Body of pancreas (tissue), 4 donors: ENCODE data around the gene GRSF1. TPM values are rescaled to one million over a fixed set of nuclear protein-coding genes. Genes with fewer than 3 reads are reported as not detected.
"Not testable (repeated sequence)": the region's sequence is repeated elsewhere in the genome, so short reads cannot be mapped to it uniquely, and the experiment has no call there.

Experiments
- ATAC-seq: fragments of 150-250 bp; one replicate; pipeline ENCODE4 v1.9.1; 2016
- DNase-seq, 4 donors: peaks; one replicate each; pipeline ENCODE4 v3.0.0-alpha.2; 2019
- H3K27ac ChIP-seq, 4 donors: fragments of 200-600 bp; sonication (generic); 1 replicate in 3 of 4; 2 replicates in 1 of 4; pipeline versions ENCODE4 v1.5.1 to v1.6.1; 2016 to 2019; ENCODE audit warnings: mild to moderate bottlenecking in 1 of 4, mixed read lengths in 1 of 4, moderate library complexity in 1 of 4
- H3K27me3 ChIP-seq, 2 donors: fragments of 200-600 bp; sonication (generic); one replicate each; pipeline ENCODE4 v1.6.0; 2016; ENCODE audit warnings: mild to moderate bottlenecking in 1 of 2
- H3K36me3 ChIP-seq, 2 donors: fragments of 200-600 bp; sonication (generic); replicated peaks in 1 of 2; 2 replicates each; pipeline ENCODE4 v1.5.1; 2016; ENCODE audit warnings: low read depth in 2 of 2; ENCODE audit not compliant: insufficient read depth in 1 of 2
- H3K4me1 ChIP-seq: fragments of 200-600 bp; sonication (generic); one replicate; pipeline ENCODE4 v1.6.0; 2016
- H3K4me3 ChIP-seq, 2 donors: fragments of 200-600 bp; sonication (generic); 1 replicate in 1 of 2; 2 replicates in 1 of 2; pipeline ENCODE4 v1.5.1; 2016 to 2019
- H3K9me3 ChIP-seq, 3 donors: fragments of 200-600 bp; sonication (generic); 1 replicate in 2 of 3; 2 replicates in 1 of 3; pipeline ENCODE4 v1.5.1; 2016
- POLR2A ChIP-seq, 3 donors: fragments of 450-650 bp; IDR thresholded peaks; one replicate each; pipeline ENCODE4 v1.6.1; 2016; ENCODE audit warnings: antibody characterized with exemption in 3 of 3, mild to moderate bottlenecking in 2 of 3
- WGBS, 2 donors: methylation state at CpG; one replicate each; pipeline ENCODE4 v1.1.5; 2017; 5-methylcytosine and 5-hydroxymethylcytosine counted together
- intact Hi-C: fragments of 100-400 bp; cut with DNase I; formaldehyde crosslinking; loops from one replicate; pipeline ENCODE4 v1.15.1; 2023
- small RNA-seq: library from RNA; depleted of rRNA; stranded (forward); fragments of <200 nt; gene quantifications from one replicate; pipeline ENCODE3, GENCODE V24; 2016
- total RNA-seq, 2 donors: library from RNA; depleted of rRNA; stranded (reverse); fragments of >200 nt; gene quantifications; one replicate each; pipeline ENCODE4 v1.1.0, GENCODE V29; 2016
- TF ChIP-seq, protein P1 (sequence below), 7 experiments: fragments of 450-650 bp in 4 of 7; fragments of 200-600 bp in 3 of 7; sonication (generic) in 3 of 7; IDR thresholded peaks; one replicate each; pipeline ENCODE4 v1.5.1; 2016 to 2019; ENCODE audit warnings: antibody characterized with exemption in 7 of 7

GRSF1 gene
- total RNA-seq, 2 donors from 2014 or later, result 33.0 to 38.7 TPM

DNA sequence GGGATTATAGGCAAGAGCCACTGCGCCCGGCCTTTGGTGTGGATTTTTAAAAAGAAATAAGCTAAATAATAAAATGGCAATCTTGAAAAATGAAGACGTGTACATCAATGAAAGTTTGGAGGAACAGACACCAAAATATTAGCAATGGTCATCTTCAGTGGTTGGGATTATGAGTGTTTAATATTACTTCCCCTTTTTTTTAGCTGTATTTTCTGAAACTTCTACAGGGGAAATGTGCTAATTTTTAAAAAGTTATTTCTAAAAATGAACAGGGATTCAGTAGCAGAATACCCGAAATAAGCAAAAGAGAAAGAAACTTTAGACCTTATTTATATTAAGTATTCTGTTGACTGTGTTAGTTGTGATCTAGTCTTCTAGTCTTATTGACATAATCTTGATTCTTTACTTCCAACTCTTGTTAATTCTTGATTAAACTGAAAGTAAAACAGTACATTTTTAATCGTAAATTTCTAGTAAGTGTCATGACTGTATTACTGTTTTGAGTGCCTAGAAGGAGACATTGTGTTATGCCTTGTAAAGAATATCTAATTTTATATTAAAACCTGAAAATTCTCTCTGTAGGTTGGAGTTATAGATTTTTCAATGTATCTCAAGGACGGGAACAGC lies 66.6 kb downstream of the GRSF1 start:
- intact Hi-C loops, result no loop called here
- H3K4me1 ChIP-seq, result no peaks in the 10 kb centered on the region
- DNase-seq, result no peak
- 81 to 89% methylated on average over 6 of the region's 6 CpGs for WGBS, 2 donors
- H3K36me3 ChIP-seq, result peaks cover 0 to 4% of the 10 kb centered on the region in 2 donors
- no peaks in the 10 kb centered on the region for H3K27me3 ChIP-seq
- no peak for ATAC-seq
- TF ChIP-seq, protein P1, sequence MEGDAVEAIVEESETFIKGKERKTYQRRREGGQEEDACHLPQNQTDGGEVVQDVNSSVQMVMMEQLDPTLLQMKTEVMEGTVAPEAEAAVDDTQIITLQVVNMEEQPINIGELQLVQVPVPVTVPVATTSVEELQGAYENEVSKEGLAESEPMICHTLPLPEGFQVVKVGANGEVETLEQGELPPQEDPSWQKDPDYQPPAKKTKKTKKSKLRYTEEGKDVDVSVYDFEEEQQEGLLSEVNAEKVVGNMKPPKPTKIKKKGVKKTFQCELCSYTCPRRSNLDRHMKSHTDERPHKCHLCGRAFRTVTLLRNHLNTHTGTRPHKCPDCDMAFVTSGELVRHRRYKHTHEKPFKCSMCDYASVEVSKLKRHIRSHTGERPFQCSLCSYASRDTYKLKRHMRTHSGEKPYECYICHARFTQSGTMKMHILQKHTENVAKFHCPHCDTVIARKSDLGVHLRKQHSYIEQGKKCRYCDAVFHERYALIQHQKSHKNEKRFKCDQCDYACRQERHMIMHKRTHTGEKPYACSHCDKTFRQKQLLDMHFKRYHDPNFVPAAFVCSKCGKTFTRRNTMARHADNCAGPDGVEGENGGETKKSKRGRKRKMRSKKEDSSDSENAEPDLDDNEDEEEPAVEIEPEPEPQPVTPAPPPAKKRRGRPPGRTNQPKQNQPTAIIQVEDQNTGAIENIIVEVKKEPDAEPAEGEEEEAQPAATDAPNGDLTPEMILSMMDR (IDR thresholded peaks at IDR 0.05), result no peak
- no peak overlapping the region for H3K27ac ChIP-seq
- no peaks in the 10 kb centered on the region for H3K9me3 ChIP-seq
- H3K4me3 ChIP-seq, result no peak overlapping the region

DNA sequence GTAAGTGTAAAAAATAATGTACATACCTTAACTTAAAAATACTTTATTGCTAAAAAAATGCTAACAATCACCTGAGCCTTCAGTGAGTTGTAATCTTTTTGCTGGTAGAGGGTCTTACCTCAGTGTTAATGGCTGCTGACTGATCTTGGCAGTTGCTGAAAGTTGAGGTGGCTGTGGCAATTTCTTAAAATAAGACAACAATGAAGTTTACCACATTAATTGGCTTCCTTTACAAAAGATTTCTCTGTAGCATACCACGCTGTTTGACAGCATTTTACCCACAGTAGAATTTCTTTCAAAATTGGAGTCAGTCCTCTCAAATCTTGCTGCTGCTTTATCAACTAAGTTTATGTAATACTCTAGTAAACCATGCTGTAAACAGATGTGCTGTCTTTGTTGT lies 70.3 kb downstream of the GRSF1 start:
- H3K27ac ChIP-seq, H3K36me3 ChIP-seq, H3K9me3 ChIP-seq, H3K4me1 ChIP-seq, DNase-seq, intact Hi-C loops, H3K27me3 ChIP-seq, H3K4me3 ChIP-seq, ATAC-seq: not testable (repeated sequence)
- WGBS, 2 donors, result 86 to 94% methylated on average over 1 of the region's 1 CpG

DNA sequence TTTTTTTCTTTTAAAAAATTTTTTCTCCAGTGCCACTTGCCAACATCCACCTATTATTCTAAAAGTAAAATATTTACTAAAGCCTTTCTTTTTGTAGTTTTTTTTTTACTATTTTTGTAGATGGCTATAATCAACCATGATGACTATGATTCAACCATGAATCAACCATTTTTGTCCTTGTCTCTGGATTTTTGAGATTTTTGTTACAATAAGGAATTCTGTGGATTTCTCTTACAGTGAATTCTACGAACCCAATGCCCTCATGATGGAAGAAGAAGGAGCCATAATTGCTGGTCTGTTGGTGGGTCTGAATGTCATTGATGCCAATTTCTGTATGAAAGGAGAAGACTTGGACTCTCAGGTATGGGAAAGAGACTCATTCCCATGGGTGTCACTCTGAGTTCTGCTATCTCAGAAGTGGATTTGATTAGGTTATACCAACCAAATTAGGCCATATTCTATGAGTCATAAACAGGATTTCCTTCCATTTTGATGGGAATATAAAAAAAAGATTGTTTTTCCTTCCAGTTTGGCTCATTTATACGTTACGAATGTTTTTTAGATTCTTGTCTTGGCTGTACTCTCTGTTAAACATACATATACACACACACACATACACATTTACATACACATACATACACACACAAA lies 71.3 kb downstream of the GRSF1 start:
- DNase-seq (no peak), ATAC-seq (no peak)
- TF ChIP-seq, protein P1 (IDR thresholded peaks at IDR 0.05), result no peak
- TF ChIP-seq POLR2A (IDR thresholded peaks at IDR 0.05), result no peak
- H3K4me1 ChIP-seq, result no peaks in the 10 kb centered on the region
- intact Hi-C loops, result no loop called here
- no peaks in the 10 kb centered on the region for H3K9me3 ChIP-seq
- no peak overlapping the region for H3K27ac ChIP-seq
- 90 to 95% methylated on average over 3 of the region's 3 CpGs for WGBS, 2 donors
- no peak overlapping the region for H3K4me3 ChIP-seq
- H3K27me3 ChIP-seq, result no peaks in the 10 kb centered on the region
- peaks cover 0 to 4% of the 10 kb centered on the region in 2 donors for H3K36me3 ChIP-seq

Small RNA genes lying within 50 kb of the gene (small RNA-seq; reads per million reads assigned to genes)
- gene RF00026, result not detected
- not detected for gene RNU6-891P

Other genes with a start within 250 kb of the GRSF1 start
- not detected for gene AMBN, start 247.6 kb downstream of the GRSF1 start, total RNA-seq
- 1 to 10 TPM in 1 of 2 donors, under 1 TPM in 1; 0.99 to 2.3 TPM for gene ENAM, start 211.1 kb downstream of the GRSF1 start, total RNA-seq
- gene JCHAIN, start 173.4 kb downstream of the GRSF1 start, total RNA-seq, result 10 to 100 TPM; 13.2 to 27.7 TPM
- 10 to 100 TPM; 12.5 to 15.5 TPM for gene UTP3, start 151.4 kb downstream of the GRSF1 start, total RNA-seq
- gene RUFY3, start 117.9 kb downstream of the GRSF1 start, total RNA-seq, result 10 to 100 TPM; 46.4 to 62.6 TPM
- gene MOB1B, start 62.5 kb upstream of the GRSF1 start, total RNA-seq, result 10 to 100 TPM in 1 of 2 donors, 1 to 10 TPM in 1; 9.2 to 12.7 TPM
- 1 to 10 TPM; 4.6 to 7.3 TPM for gene DCK, start 153.8 kb upstream of the GRSF1 start, total RNA-seq